Measurements from ENCODE around the gene ITK.

DNA sequence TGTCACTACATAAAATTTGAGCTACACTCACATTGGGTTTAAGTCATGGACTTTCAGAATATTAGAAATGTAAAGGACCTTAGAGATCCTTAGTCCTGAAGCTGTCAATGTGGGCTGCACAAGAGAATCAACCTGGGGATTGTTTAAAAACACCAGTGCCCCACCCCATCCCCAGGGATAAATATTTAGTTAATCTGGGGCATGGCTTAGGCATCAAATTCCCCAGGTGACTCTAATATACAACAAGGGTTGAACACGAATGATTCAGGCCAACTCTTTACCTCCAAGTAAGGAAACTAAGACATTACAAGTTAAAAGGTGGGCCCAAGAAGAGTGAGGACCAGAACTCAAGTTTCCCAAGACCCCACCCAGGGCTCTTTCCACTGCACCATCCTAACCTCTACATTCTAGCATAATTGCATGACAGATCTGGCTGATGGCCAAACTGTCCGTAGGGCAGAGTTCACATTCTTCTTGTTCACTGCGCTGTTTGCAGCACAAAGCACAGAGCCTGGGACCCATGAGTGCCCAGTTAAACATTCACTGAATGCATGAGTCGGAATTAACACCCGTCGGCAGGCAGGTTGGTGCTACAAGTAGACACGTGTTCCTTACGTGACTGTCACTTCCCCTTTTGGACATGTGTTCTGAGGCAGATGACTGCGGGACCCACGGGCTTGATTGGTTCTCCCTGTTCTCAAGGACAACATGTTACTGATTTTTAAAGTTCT lies 110.5 kb downstream of the ITK start:
- TF ChIP-seq, protein P1, sequence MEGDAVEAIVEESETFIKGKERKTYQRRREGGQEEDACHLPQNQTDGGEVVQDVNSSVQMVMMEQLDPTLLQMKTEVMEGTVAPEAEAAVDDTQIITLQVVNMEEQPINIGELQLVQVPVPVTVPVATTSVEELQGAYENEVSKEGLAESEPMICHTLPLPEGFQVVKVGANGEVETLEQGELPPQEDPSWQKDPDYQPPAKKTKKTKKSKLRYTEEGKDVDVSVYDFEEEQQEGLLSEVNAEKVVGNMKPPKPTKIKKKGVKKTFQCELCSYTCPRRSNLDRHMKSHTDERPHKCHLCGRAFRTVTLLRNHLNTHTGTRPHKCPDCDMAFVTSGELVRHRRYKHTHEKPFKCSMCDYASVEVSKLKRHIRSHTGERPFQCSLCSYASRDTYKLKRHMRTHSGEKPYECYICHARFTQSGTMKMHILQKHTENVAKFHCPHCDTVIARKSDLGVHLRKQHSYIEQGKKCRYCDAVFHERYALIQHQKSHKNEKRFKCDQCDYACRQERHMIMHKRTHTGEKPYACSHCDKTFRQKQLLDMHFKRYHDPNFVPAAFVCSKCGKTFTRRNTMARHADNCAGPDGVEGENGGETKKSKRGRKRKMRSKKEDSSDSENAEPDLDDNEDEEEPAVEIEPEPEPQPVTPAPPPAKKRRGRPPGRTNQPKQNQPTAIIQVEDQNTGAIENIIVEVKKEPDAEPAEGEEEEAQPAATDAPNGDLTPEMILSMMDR (IDR thresholded peaks at IDR 0.05; ENCODE audit: low read depth, low read length, missing input control) = no peak
- TF ChIP-seq NR2F2 (IDR thresholded peaks at IDR 0.05) = no peak
- TF ChIP-seq, protein P2, sequence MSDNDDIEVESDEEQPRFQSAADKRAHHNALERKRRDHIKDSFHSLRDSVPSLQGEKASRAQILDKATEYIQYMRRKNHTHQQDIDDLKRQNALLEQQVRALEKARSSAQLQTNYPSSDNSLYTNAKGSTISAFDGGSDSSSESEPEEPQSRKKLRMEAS (IDR thresholded peaks at IDR 0.05) = peak; percentile 95
- peak; percentile 99 for TF ChIP-seq SP1 (IDR thresholded peaks at IDR 0.05)
- no peak for TF ChIP-seq TAF1 (conservative IDR thresholded peaks at IDR 0.05)
- peak; percentile 78 for TF ChIP-seq YY1 (IDR thresholded peaks at IDR 0.05)
- TF ChIP-seq, protein P3, sequence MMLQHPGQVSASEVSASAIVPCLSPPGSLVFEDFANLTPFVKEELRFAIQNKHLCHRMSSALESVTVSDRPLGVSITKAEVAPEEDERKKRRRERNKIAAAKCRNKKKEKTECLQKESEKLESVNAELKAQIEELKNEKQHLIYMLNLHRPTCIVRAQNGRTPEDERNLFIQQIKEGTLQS (IDR thresholded peaks at IDR 0.05) = peak; percentile 51
- TF ChIP-seq JUND (IDR thresholded peaks at IDR 0.05) = peak; percentile 26 to 65
- TF ChIP-seq, protein P4, sequence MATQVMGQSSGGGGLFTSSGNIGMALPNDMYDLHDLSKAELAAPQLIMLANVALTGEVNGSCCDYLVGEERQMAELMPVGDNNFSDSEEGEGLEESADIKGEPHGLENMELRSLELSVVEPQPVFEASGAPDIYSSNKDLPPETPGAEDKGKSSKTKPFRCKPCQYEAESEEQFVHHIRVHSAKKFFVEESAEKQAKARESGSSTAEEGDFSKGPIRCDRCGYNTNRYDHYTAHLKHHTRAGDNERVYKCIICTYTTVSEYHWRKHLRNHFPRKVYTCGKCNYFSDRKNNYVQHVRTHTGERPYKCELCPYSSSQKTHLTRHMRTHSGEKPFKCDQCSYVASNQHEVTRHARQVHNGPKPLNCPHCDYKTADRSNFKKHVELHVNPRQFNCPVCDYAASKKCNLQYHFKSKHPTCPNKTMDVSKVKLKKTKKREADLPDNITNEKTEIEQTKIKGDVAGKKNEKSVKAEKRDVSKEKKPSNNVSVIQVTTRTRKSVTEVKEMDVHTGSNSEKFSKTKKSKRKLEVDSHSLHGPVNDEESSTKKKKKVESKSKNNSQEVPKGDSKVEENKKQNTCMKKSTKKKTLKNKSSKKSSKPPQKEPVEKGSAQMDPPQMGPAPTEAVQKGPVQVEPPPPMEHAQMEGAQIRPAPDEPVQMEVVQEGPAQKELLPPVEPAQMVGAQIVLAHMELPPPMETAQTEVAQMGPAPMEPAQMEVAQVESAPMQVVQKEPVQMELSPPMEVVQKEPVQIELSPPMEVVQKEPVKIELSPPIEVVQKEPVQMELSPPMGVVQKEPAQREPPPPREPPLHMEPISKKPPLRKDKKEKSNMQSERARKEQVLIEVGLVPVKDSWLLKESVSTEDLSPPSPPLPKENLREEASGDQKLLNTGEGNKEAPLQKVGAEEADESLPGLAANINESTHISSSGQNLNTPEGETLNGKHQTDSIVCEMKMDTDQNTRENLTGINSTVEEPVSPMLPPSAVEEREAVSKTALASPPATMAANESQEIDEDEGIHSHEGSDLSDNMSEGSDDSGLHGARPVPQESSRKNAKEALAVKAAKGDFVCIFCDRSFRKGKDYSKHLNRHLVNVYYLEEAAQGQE (IDR thresholded peaks at IDR 0.05) = peak; percentile 84
